Activated CD4-positive, alpha-beta T cell treated with anti-CD3 and anti-CD28 coated beads for 48 hours (primary cell): ENCODE data around the gene CDC45.

Source experiments
- DNase-seq: peaks from one replicate; pipeline ENCODE4 v3.0.0-alpha.2; 2020

CDC45 gene

GRCh38 chr22:19498154-19498865, 18.6 kb downstream of the CDC45 start:
- no peak for DNase-seq

- DNase-seq: no peak
These were observed 19.1 kb downstream of the CDC45 start for GRCh38 chr22:19498866-19499190.

- DNase-seq: no peak
These were observed 19.6 kb downstream of the CDC45 start for GRCh38 chr22:19499236-19499879.

GRCh38 chr22:19499880-19500242, 20.1 kb downstream of the CDC45 start:
- no peak for DNase-seq

GRCh38 chr22:19501897-19502447, 22.3 kb downstream of the CDC45 start:
- DNase-seq: no peak

GRCh38 chr22:19503367-19503766, 23.6 kb downstream of the CDC45 start:
- no peak for DNase-seq

GRCh38 chr22:19503869-19504268, 24.1 kb downstream of the CDC45 start:
- no peak for DNase-seq

GRCh38 chr22:19504900-19505734, 25.4 kb downstream of the CDC45 start:
- DNase-seq: no peak

- DNase-seq: no peak
These were observed 26.0 kb downstream of the CDC45 start for GRCh38 chr22:19505735-19506126.

- no peak for DNase-seq
These were observed 26.5 kb downstream of the CDC45 start for GRCh38 chr22:19506212-19506611.

- no peak for DNase-seq
These were observed 27.8 kb downstream of the CDC45 start for GRCh38 chr22:19507534-19507861.

GRCh38 chr22:19508024-19508776, 28.5 kb downstream of the CDC45 start:
- no peak for DNase-seq

- no peak for DNase-seq
These were observed 29.5 kb downstream of the CDC45 start for GRCh38 chr22:19509191-19509590.

- no peak for DNase-seq
These were observed 30.2 kb downstream of the CDC45 start for GRCh38 chr22:19509923-19510322.

GRCh38 chr22:19510919-19511341, 31.2 kb downstream of the CDC45 start:
- no peak for DNase-seq

- no peak for DNase-seq
These were observed 34.1 kb downstream of the CDC45 start for GRCh38 chr22:19513823-19514222.

- DNase-seq: no peak
These were observed 35.3 kb downstream of the CDC45 start for GRCh38 chr22:19514831-19515565.

GRCh38 chr22:19515654-19516377, 36.1 kb downstream of the CDC45 start:
- no peak for DNase-seq

GRCh38 chr22:19516378-19517170, 36.9 kb downstream of the CDC45 start:
- no peak for DNase-seq

- no peak for DNase-seq
These were observed 37.4 kb downstream of the CDC45 start for GRCh38 chr22:19517171-19517500.
